ENCODE measurements around the gene RCCD1. TPM values are rescaled to one million over a fixed set of nuclear protein-coding genes. Genes with fewer than 3 reads are reported as not detected.

Gene RCCD1
- total RNA-seq, 1 experiment from 2014 or later = 28.8 TPM

DNA sequence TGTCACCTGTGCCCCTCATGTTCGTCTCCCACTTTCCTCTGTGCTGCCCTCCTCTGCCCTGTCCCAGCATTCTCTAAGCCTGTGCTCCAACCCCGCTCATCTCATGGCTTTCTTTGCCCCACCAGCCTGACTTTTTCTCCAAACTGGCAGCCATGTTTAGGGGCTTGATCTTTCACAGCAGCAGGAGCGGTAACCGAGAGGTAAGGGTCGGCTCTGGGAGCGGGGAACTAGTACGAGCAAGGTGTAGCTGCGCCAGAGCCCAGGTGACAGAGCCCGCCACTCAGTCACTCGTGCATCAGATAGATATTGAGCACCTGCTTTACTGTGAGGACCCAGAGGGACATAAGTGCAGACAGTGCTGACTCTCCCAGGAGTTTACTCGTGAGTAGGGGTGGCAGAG lies 38.2 kb upstream of the RCCD1 start:
- H3K4me3 ChIP-seq (ENCODE audit: low read depth, low read length, poor library complexity, severe bottlenecking) = no peak overlapping the region
- no peaks in the 10 kb centered on the region for H3K27me3 ChIP-seq (replicated peaks; ENCODE audit: insufficient read depth, low read depth, low read length, poor library complexity)
- peaks cover 79% of the 10 kb centered on the region for H3K36me3 ChIP-seq (ENCODE audit: insufficient read depth, low read length, poor library complexity, severe bottlenecking)
- H3K4me1 ChIP-seq (ENCODE audit: insufficient read depth, low read length, poor library complexity, severe bottlenecking) = no peaks in the 10 kb centered on the region
- BruUV-seq (replicated peaks) = no TSS peak
- H3K9me3 ChIP-seq (ENCODE audit: low read depth, low read length, poor library complexity, severe bottlenecking) = no peaks in the 10 kb centered on the region
- TF ChIP-seq, protein P1, sequence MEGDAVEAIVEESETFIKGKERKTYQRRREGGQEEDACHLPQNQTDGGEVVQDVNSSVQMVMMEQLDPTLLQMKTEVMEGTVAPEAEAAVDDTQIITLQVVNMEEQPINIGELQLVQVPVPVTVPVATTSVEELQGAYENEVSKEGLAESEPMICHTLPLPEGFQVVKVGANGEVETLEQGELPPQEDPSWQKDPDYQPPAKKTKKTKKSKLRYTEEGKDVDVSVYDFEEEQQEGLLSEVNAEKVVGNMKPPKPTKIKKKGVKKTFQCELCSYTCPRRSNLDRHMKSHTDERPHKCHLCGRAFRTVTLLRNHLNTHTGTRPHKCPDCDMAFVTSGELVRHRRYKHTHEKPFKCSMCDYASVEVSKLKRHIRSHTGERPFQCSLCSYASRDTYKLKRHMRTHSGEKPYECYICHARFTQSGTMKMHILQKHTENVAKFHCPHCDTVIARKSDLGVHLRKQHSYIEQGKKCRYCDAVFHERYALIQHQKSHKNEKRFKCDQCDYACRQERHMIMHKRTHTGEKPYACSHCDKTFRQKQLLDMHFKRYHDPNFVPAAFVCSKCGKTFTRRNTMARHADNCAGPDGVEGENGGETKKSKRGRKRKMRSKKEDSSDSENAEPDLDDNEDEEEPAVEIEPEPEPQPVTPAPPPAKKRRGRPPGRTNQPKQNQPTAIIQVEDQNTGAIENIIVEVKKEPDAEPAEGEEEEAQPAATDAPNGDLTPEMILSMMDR (conservative IDR thresholded peaks at IDR 0.05; ENCODE audit: low read depth, low read length) = no peak
- no peak for TF ChIP-seq EZH2 (IDR thresholded peaks at IDR 0.05; ENCODE audit: borderline replicate concordance, low read depth, low read length, poor library complexity, severe bottlenecking)
- no peak for DNase-seq (ENCODE audit: low spot score)
- intact Hi-C loops (cut with micrococcal nuclease; ENCODE audit: unreplicated experiment) = no loop called here
- ChIA-PET POLR2A (ENCODE audit: low non-redundant PET) (no interaction called here), CTCF (no interaction called here)
- no peak overlapping the region for H3K27ac ChIP-seq (ENCODE audit: low read depth, low read length, poor library complexity, severe bottlenecking)

DNA sequence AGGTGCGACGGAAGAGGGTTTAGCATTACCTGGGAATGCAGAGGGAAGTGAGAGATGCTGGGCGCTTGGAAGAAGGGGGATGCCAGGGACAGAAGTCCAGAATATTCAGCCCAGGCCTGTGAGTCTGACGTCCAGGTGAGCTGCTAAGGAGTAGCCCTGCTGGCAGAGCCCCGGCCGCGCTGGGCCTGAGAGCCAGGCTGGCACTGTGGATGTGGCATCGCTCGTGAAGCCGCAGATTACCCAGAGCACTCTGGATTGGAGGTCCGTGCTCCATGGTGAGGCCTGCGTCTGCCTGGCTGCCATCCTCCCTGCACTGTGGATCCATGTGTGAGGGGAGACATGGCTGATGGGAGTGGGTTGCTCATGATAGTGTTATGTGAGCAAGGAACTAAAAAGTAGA lies 37.1 kb upstream of the RCCD1 start:
- BruUV-seq (replicated peaks) = no TSS peak
- Histone ChIP-seq H3K27ac (ENCODE audit: low read depth, low read length, poor library complexity, severe bottlenecking) (no peak overlapping the region), H3K36me3 (ENCODE audit: insufficient read depth, low read length, poor library complexity, severe bottlenecking) (peaks cover 71% of the 10 kb centered on the region), H3K4me3 (ENCODE audit: low read depth, low read length, poor library complexity, severe bottlenecking) (no peak overlapping the region), H3K27me3 (replicated peaks; ENCODE audit: insufficient read depth, low read depth, low read length, poor library complexity) (no peaks in the 10 kb centered on the region), H3K4me1 (ENCODE audit: insufficient read depth, low read length, poor library complexity, severe bottlenecking) (no peaks in the 10 kb centered on the region), H3K9me3 (ENCODE audit: low read depth, low read length, poor library complexity, severe bottlenecking) (no peaks in the 10 kb centered on the region)
- intact Hi-C loops (cut with micrococcal nuclease; ENCODE audit: unreplicated experiment) = no loop called here
- ChIA-PET POLR2A (ENCODE audit: low non-redundant PET) (no interaction called here), CTCF (no interaction called here)
- TF ChIP-seq, protein P1 (conservative IDR thresholded peaks at IDR 0.05; ENCODE audit: low read depth, low read length) = no peak
- no peak for TF ChIP-seq EZH2 (IDR thresholded peaks at IDR 0.05; ENCODE audit: borderline replicate concordance, low read depth, low read length, poor library complexity, severe bottlenecking)
- no peak for DNase-seq (ENCODE audit: low spot score)

DNA sequence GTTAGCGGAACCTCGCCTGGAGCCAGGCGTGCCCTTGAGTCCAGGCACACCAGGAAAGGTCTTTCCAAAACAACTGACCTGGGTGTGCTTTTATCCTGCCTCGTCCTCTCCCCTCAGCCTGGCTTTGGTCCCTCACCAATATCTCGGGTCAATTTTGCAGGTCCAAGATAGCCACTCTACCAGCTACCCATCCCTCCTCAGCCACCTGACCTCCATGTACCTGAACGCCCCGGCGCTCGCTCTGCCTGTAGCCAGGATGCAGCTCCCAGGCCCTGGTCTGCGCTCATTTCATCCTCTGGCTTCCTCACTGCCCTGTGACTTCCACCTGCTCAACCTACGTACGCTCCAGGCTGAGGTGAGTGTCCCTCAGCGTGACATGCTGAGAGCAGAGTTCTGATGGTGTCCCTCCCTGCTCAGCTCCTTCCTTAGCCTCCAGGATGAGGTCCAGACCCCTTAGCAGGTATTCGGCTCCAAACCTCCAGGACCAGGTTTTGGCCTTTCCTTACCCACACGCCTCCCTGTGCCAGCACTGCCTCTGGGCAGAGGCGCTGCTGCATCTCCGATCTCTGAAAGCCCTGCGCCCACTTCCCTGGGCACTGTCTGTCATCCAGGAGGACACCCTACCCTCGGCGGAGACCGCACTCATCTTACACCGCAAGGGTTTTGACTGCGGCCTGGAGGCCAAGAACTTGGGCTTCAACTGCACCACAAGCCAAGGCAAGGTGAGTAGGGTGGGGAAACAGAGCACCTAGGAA lies 36.5 kb upstream of the RCCD1 start:
- Histone ChIP-seq H3K9me3 (ENCODE audit: low read depth, low read length, poor library complexity, severe bottlenecking) (no peaks in the 10 kb centered on the region), H3K27me3 (replicated peaks; ENCODE audit: insufficient read depth, low read depth, low read length, poor library complexity) (no peaks in the 10 kb centered on the region), H3K4me1 (ENCODE audit: insufficient read depth, low read length, poor library complexity, severe bottlenecking) (no peaks in the 10 kb centered on the region), H3K4me3 (ENCODE audit: low read depth, low read length, poor library complexity, severe bottlenecking) (no peak overlapping the region), H3K27ac (ENCODE audit: low read depth, low read length, poor library complexity, severe bottlenecking) (no peak overlapping the region), H3K36me3 (ENCODE audit: insufficient read depth, low read length, poor library complexity, severe bottlenecking) (peaks cover 64% of the 10 kb centered on the region)
- CTCF ChIA-PET = no interaction called here
- BruUV-seq (replicated peaks) = no TSS peak
- POLR2A ChIA-PET (ENCODE audit: low non-redundant PET) = no interaction called here
- intact Hi-C loops (cut with micrococcal nuclease; ENCODE audit: unreplicated experiment) = no loop called here
- TF ChIP-seq EZH2 (IDR thresholded peaks at IDR 0.05; ENCODE audit: borderline replicate concordance, low read depth, low read length, poor library complexity, severe bottlenecking) = no peak
- TF ChIP-seq, protein P1 (conservative IDR thresholded peaks at IDR 0.05; ENCODE audit: low read depth, low read length) = no peak
- no peak for DNase-seq (ENCODE audit: low spot score)

Measured in A673 (cell line).